GM12878 (cell line): ENCODE measurements around the gene COL9A2. TPM values are rescaled to one million over a fixed set of nuclear protein-coding genes. Genes with fewer than 3 reads are reported as not detected.
A peak's percentile ranks its signal among the peaks of the same experiment; 100 is the strongest.

Source experiments
- E2F8 ChIP-seq: fragments of 450-650 bp; IDR thresholded peaks from 2 replicates; pipeline ENCODE4 v1.6.1; 2018; ENCODE audit warnings: mild to moderate bottlenecking, low read depth, moderate library complexity; ENCODE audit not compliant: partially characterized antibody
- HDGF ChIP-seq: fragments of 450-650 bp; IDR thresholded peaks from 2 replicates; pipeline ENCODE4 v1.6.1; 2016; ENCODE audit warnings: antibody characterized with exemption
- HSF1 ChIP-seq: fragments of 150-350 bp; IDR thresholded peaks from 2 replicates; pipeline ENCODE4 v1.6.1; 2014; ENCODE audit warnings: mild to moderate bottlenecking, low read depth, low read length
- IRF3 ChIP-seq: fragments of 450-650 bp; IDR thresholded peaks from 2 replicates; pipeline ENCODE4 v1.6.1; 2014; ENCODE audit warnings: mild to moderate bottlenecking
- IRF5 ChIP-seq: fragments of 450-650 bp; IDR thresholded peaks from 2 replicates; pipeline ENCODE4 v1.6.1; 2017; ENCODE audit warnings: borderline replicate concordance
- NR2C1 ChIP-seq: fragments of 450-650 bp; IDR thresholded peaks from 2 replicates; pipeline ENCODE4 v1.6.1; 2017; ENCODE audit warnings: antibody characterized with exemption, mild to moderate bottlenecking, moderate library complexity
- NRF1 ChIP-seq: conservative IDR thresholded peaks from 2 replicates; pipeline ENCODE4 v1.6.1; 2011; ENCODE audit warnings: mild to moderate bottlenecking, low read depth, low read length, improper control_type of control experiment
- POU2F2 ChIP-seq: IDR thresholded peaks from 3 replicates; pipeline ENCODE4 v1.6.1; 2011; ENCODE audit warnings: low read depth, mild to moderate bottlenecking, low read length, borderline replicate concordance
- SP1 ChIP-seq: IDR thresholded peaks from one replicate; pipeline ENCODE4 v1.6.1; 2011; ENCODE audit warnings: low read depth, low read length
- ZBTB11 ChIP-seq: fragments of 450-650 bp; formaldehyde crosslinking; IDR thresholded peaks from 2 replicates; pipeline ENCODE4 v1.5.0; 2022; ENCODE audit warnings: mild to moderate bottlenecking, missing genetic modification characterization
- ZNF207 ChIP-seq: fragments of 450-650 bp; IDR thresholded peaks from 2 replicates; pipeline ENCODE4 v1.6.1; 2014; ENCODE audit warnings: antibody characterized with exemption, mild to moderate bottlenecking, borderline replicate concordance
- ZNF24 ChIP-seq: fragments of 450-650 bp; IDR thresholded peaks from 2 replicates; pipeline ENCODE4 v1.6.1; 2017; ENCODE audit warnings: antibody characterized with exemption, mild to moderate bottlenecking
- ZNF687 ChIP-seq: fragments of 450-650 bp; IDR thresholded peaks from 2 replicates; pipeline ENCODE4 v1.6.1; 2017; ENCODE audit warnings: mild to moderate bottlenecking, moderate library complexity
- polyA plus RNA-seq, 11 experiments: library from polyadenylated mRNA; depleted of rRNA in 4 of 11; unstranded in 6 of 11; stranded (reverse) in 5 of 11; fragments of >200 nt; fragmentation: Nextera tagmentation in 4 of 11; fragmentation: Illumina TruSeq in 1 of 11; extraction: Ambion mirVana in 4 of 11; extraction: Trizol in 1 of 11; gene quantifications; 1 replicate in 1 of 11; 2 replicates in 10 of 11; pipeline versions ENCODE4 v1.2.1 to v1.2.3, GENCODE V29; 2011 to 2016; ENCODE audit warnings: inconsistent platforms in 2 of 11, missing spikeins in 2 of 11, low read depth in 1 of 11
- total RNA-seq, 4 experiments: library from RNA; depleted of rRNA in 3 of 4; stranded (reverse); fragments of >200 nt in 3 of 4; fragmentation: Illumina TruSeq in 1 of 4; extraction: Trizol in 1 of 4; gene quantifications; 2 replicates each; pipeline versions ENCODE4 v1.2.1 to v1.2.3, GENCODE V29; 2013 to 2021

The COL9A2 gene
- total and polyA plus RNA-seq, 10 of the 15 experiments (the other 5 are each of a cell fraction or from before 2014, with no cell fraction given): 3.1 to 63.3 (median 22.4) TPM

- peak; percentile 92 for TF ChIP-seq ZBTB11
- TF ChIP-seq HSF1: peak; percentile 73; the same call in 1 of the 2 replicates
- TF ChIP-seq ZNF24: peak; percentile 76
- TF ChIP-seq E2F8: peak; percentile 94
- no peak for TF ChIP-seq NRF1
- TF ChIP-seq ZNF687: no peak
- TF ChIP-seq SP1: peak; percentile 75
- TF ChIP-seq HDGF: peak; percentile 64; the same call in 1 of the 2 replicates
- TF ChIP-seq IRF5: peak; percentile 45
- peak; percentile 98 for TF ChIP-seq ZNF207
- TF ChIP-seq NR2C1: peak; percentile 55; the same call in 1 of the 2 replicates
- TF ChIP-seq POU2F2: peak; percentile 81; the same call in 1 of the 3 replicates
- TF ChIP-seq IRF3: peak; percentile 59; the same call in 1 of the 2 replicates
Measured at GRCh38 chr1:40257688-40258444, 59.2 kb downstream of the COL9A2 start, which contains the start of gene ZMPSTE24 (continued).
